ENCODE results near the gene IFI27L1.

- no peak for TF ChIP-seq ZBTB33 (CRISPR knock-in tag; IDR thresholded peaks at IDR 0.05)
- no peak for TF ChIP-seq GFI1 (CRISPR knock-in tag; IDR thresholded peaks at IDR 0.05; ENCODE audit: borderline replicate concordance)
- no peak for TF ChIP-seq TFAP4 (IDR thresholded peaks at IDR 0.05; ENCODE audit: borderline replicate concordance, low read depth)
- TF ChIP-seq CTCF (CRISPR knock-in tag; IDR thresholded peaks at IDR 0.05), result no peak
- no peak for TF ChIP-seq POLR2A (IDR thresholded peaks at IDR 0.05; ENCODE audit: insufficient read depth in 1 of 2, low read depth in 2 of 2, low read length in 2 of 2)
- no peak for TF ChIP-seq GABPA (IDR thresholded peaks at IDR 0.05; ENCODE audit: low read depth, low read length)
- TF ChIP-seq GABPA (CRISPR knock-in tag; IDR thresholded peaks at IDR 0.05; ENCODE audit: low read depth), result no peak
- TF ChIP-seq ZNF20 (CRISPR knock-in tag; IDR thresholded peaks at IDR 0.05), result no peak
- TF ChIP-seq ZFX (CRISPR knock-in tag; IDR thresholded peaks at IDR 0.05; ENCODE audit: low read depth), result no peak
- TF ChIP-seq AKNA (CRISPR knock-in tag; IDR thresholded peaks at IDR 0.05; ENCODE audit: borderline replicate concordance), result no peak
- no peak for TF ChIP-seq ZNF143 (CRISPR knock-in tag; IDR thresholded peaks at IDR 0.05)
- no peak for TF ChIP-seq STAT6 (CRISPR knock-in tag; IDR thresholded peaks at IDR 0.05; ENCODE audit: borderline replicate concordance)
- TF ChIP-seq SAP130 (CRISPR knock-in tag; IDR thresholded peaks at IDR 0.05; ENCODE audit: low read depth), result no peak
These were observed 62.6 kb downstream of the IFI27L1 start for GRCh38 chr14:94143711-94144110.
